K562 (cell line): ENCODE results near the gene SHE. TPM values are rescaled to one million over a fixed set of nuclear protein-coding genes. Genes with fewer than 3 reads are reported as not detected.

Source experiments
- BRF1 ChIP-seq: IDR thresholded peaks from 3 replicates; pipeline ENCODE4 v1.6.1; 2011; ENCODE audit warnings: borderline replicate concordance, mild to moderate bottlenecking; ENCODE audit not compliant: insufficient read length; ENCODE audit errors: extremely low read depth
- CHD7 ChIP-seq: fragments of 200-600 bp; sonication (generic); IDR thresholded peaks from one replicate; pipeline ENCODE4 v1.6.1; 2012; ENCODE audit warnings: mild to moderate bottlenecking, low read depth, low read length, inconsistent platforms
- ETS1 ChIP-seq: conservative IDR thresholded peaks from 2 replicates; pipeline ENCODE4 v1.6.1; 2011; ENCODE audit warnings: low read depth, mild to moderate bottlenecking, low read length; ENCODE audit not compliant: control insufficient read depth
- ILK ChIP-seq: fragments of 450-650 bp; IDR thresholded peaks from 2 replicates; pipeline ENCODE4 v1.6.1; 2016; ENCODE audit warnings: missing genetic modification characterization, low read depth, mild to moderate bottlenecking, missing compliant biosample characterization, moderate library complexity, borderline replicate concordance
- MTA1 ChIP-seq: fragments of 450-650 bp; IDR thresholded peaks from 2 replicates; pipeline ENCODE4 v1.6.1; 2017; ENCODE audit warnings: borderline replicate concordance
- MTA3 ChIP-seq: fragments of 450-650 bp; formaldehyde crosslinking; IDR thresholded peaks from 2 replicates; pipeline ENCODE4 v1.6.1; 2017; ENCODE audit warnings: mild to moderate bottlenecking, borderline replicate concordance
- PBX2 ChIP-seq, 2 experiments: IDR thresholded peaks in 1 of 2; conservative IDR thresholded peaks in 1 of 2; 2 replicates each; pipeline ENCODE4 v1.6.1; 2016; ENCODE audit warnings: low read depth in 2 of 2, mild to moderate bottlenecking in 1 of 2, missing compliant biosample characterization in 1 of 2, missing genetic modification characterization in 1 of 2, moderate library complexity in 1 of 2
- PHB ChIP-seq: fragments of 250-450 bp; sonication (Bioruptor Pico); IDR thresholded peaks from 2 replicates; pipeline ENCODE4 v1.5.0; 2021
- PML ChIP-seq: IDR thresholded peaks from 2 replicates; pipeline ENCODE4 v1.6.1; 2012; ENCODE audit warnings: low read length, inconsistent platforms
- SOX6 ChIP-seq: fragments of 450-650 bp; IDR thresholded peaks from 2 replicates; pipeline ENCODE4 v1.6.1; 2014; ENCODE audit warnings: mild to moderate bottlenecking
- ZKSCAN3 ChIP-seq: fragments of 250-450 bp; sonication (Bioruptor Pico); IDR thresholded peaks from 2 replicates; pipeline ENCODE4 v1.4.0; 2020
- polyA plus RNA-seq, 8 experiments: library from polyadenylated mRNA; depleted of rRNA in 4 of 8; stranded (reverse) in 5 of 8; unstranded in 3 of 8; fragments of >200 nt; fragmentation: Nextera tagmentation in 2 of 8; fragmentation: Illumina TruSeq in 1 of 8; extraction: Ambion mirVana in 2 of 8; extraction: Trizol in 1 of 8; gene quantifications; 2 replicates each; pipeline versions ENCODE4 v1.2.1 to v1.2.3, GENCODE V29; 2011 to 2014; ENCODE audit warnings: inconsistent platforms in 1 of 8, missing spikeins in 1 of 8
- total RNA-seq, 7 experiments: library from RNA; depleted of rRNA in 6 of 7; stranded (reverse); fragments of >200 nt in 6 of 7; fragmentation: Illumina TruSeq in 2 of 7; extraction: Trizol in 2 of 7; gene quantifications; 2 replicates each; pipeline versions ENCODE4 v1.2.1 to v1.2.3, GENCODE V29; 2011 to 2021; ENCODE audit warnings: low replicate concordance in 1 of 7

SHE gene
- total and polyA plus RNA-seq, 9 of the 15 experiments (the other 6 are each of a cell fraction or from before 2014, with no cell fraction given), result 0.01 to 0.05 TPM; not detected in 7

- TF ChIP-seq MTA3, result peak; percentile 35; the same call in 1 of the 2 replicates
- TF ChIP-seq PML, result peak; percentile 62; the same call in 1 of the 2 replicates
- peak; percentile 73 for TF ChIP-seq SOX6
- no peak for TF ChIP-seq PBX2 (CRISPR knock-in tag; IDR thresholded peaks at IDR 0.05; ENCODE audit: low read depth)
- TF ChIP-seq PBX2 (tag; conservative IDR thresholded peaks at IDR 0.05; ENCODE audit: low read depth), result peak; percentile 38; the same call in 1 of the 2 replicates
- TF ChIP-seq BRF1, result no peak
- TF ChIP-seq PHB (CRISPR knock-in tag), result no peak
- TF ChIP-seq ZKSCAN3 (CRISPR knock-in tag), result no peak
- TF ChIP-seq ETS1, result peak; percentile 49; the same call in 1 of the 2 replicates
- TF ChIP-seq ILK, result no peak
- 0 out of 2 replicates have a peak, but pooled peaks have one; percentile 17 for TF ChIP-seq MTA1
- TF ChIP-seq CHD7, result no peak
Observed at GRCh38 chr1:154497026-154497806, 5.0 kb downstream of the SHE start (continued).
